ENCODE measurements around the gene SLC44A1. TPM values are rescaled to one million over a fixed set of nuclear protein-coding genes. Genes with fewer than 3 reads are reported as not detected.

Gene SLC44A1
- total RNA-seq, 1 donor from 2014 or later, result 51.3 TPM

- FAIRE-seq, result no peak
- H3K27me3 ChIP-seq (ENCODE audit: control insufficient read depth, insufficient read depth, low read length), result no peaks in the 10 kb centered on the region
- TF ChIP-seq CTCF (IDR thresholded peaks at IDR 0.05; ENCODE audit: insufficient read depth, low read length, severe bottlenecking), result no peak
- no peaks in the 10 kb centered on the region for H3K36me3 ChIP-seq (ENCODE audit: control insufficient read depth, insufficient read depth, low read length)
- DNase-seq (ENCODE audit: low read depth), result no peak
- no peak overlapping the region for H3K4me3 ChIP-seq (ENCODE audit: low read depth, low read length)
These were observed 30.7 kb downstream of the SLC44A1 start for GRCh38 chr9:105275111-105275510.

- Histone ChIP-seq H3K36me3 (ENCODE audit: control insufficient read depth, insufficient read depth, low read length) (no peaks in the 10 kb centered on the region), H3K27me3 (ENCODE audit: control insufficient read depth, insufficient read depth, low read length) (no peaks in the 10 kb centered on the region), H3K4me3 (ENCODE audit: low read depth, low read length) (no peak overlapping the region)
- no peak for TF ChIP-seq CTCF (IDR thresholded peaks at IDR 0.05; ENCODE audit: insufficient read depth, low read length, severe bottlenecking)
- DNase-seq (ENCODE audit: low read depth) (no peak), FAIRE-seq (no peak)
These were observed 31.5 kb downstream of the SLC44A1 start for GRCh38 chr9:105275938-105276337.

GRCh38 chr9:105278751-105279150, 34.3 kb downstream of the SLC44A1 start:
- TF ChIP-seq CTCF (IDR thresholded peaks at IDR 0.05; ENCODE audit: insufficient read depth, low read length, severe bottlenecking), result no peak
- peak; percentile 98 for DNase-seq (ENCODE audit: low read depth)
- no peak overlapping the region for H3K4me3 ChIP-seq (ENCODE audit: low read depth, low read length)
- no peaks in the 10 kb centered on the region for H3K27me3 ChIP-seq (ENCODE audit: control insufficient read depth, insufficient read depth, low read length)
- no peaks in the 10 kb centered on the region for H3K36me3 ChIP-seq (ENCODE audit: control insufficient read depth, insufficient read depth, low read length)
- FAIRE-seq, result no peak

GRCh38 chr9:105280691-105281090, 36.2 kb downstream of the SLC44A1 start:
- H3K27me3 ChIP-seq (ENCODE audit: control insufficient read depth, insufficient read depth, low read length), result no peaks in the 10 kb centered on the region
- DNase-seq (ENCODE audit: low read depth), result peak; percentile 100
- FAIRE-seq, result peak; percentile 87
- TF ChIP-seq CTCF (IDR thresholded peaks at IDR 0.05; ENCODE audit: insufficient read depth, low read length, severe bottlenecking), result no peak
- H3K36me3 ChIP-seq (ENCODE audit: control insufficient read depth, insufficient read depth, low read length), result no peaks in the 10 kb centered on the region
- H3K4me3 ChIP-seq (ENCODE audit: low read depth, low read length), result no peak overlapping the region

GRCh38 chr9:105281272-105281671, 36.8 kb downstream of the SLC44A1 start:
- no peaks in the 10 kb centered on the region for H3K27me3 ChIP-seq (ENCODE audit: control insufficient read depth, insufficient read depth, low read length)
- peak; percentile 70 for DNase-seq (ENCODE audit: low read depth)
- TF ChIP-seq CTCF (IDR thresholded peaks at IDR 0.05; ENCODE audit: insufficient read depth, low read length, severe bottlenecking), result no peak
- FAIRE-seq, result no peak
- no peaks in the 10 kb centered on the region for H3K36me3 ChIP-seq (ENCODE audit: control insufficient read depth, insufficient read depth, low read length)
- H3K4me3 ChIP-seq (ENCODE audit: low read depth, low read length), result no peak overlapping the region

- FAIRE-seq, result no peak
- no peaks in the 10 kb centered on the region for H3K36me3 ChIP-seq (ENCODE audit: control insufficient read depth, insufficient read depth, low read length)
These were observed 37.5 kb downstream of the SLC44A1 start for GRCh38 chr9:105281926-105282325.

More at GRCh38 chr9:105281926-105282325, 37.5 kb downstream of the SLC44A1 start:
- H3K4me3 ChIP-seq (ENCODE audit: low read depth, low read length), result no peak overlapping the region
- no peaks in the 10 kb centered on the region for H3K27me3 ChIP-seq (ENCODE audit: control insufficient read depth, insufficient read depth, low read length)
- TF ChIP-seq CTCF (IDR thresholded peaks at IDR 0.05; ENCODE audit: insufficient read depth, low read length, severe bottlenecking), result no peak
- DNase-seq (ENCODE audit: low read depth), result peak; percentile 68

Data from bronchial epithelial cell (primary cell).